HUES6 (cell line): ENCODE measurements around the gene CLEC14A.

ENCODE experiments used
- H3K27ac ChIP-seq: 2 replicates; pipeline ENCODE4 v1.7.0; 2013; ENCODE audit warnings: low read depth, mild to moderate bottlenecking, low read length, inconsistent platforms
- H3K27me3 ChIP-seq: 2 replicates; pipeline ENCODE4 v1.6.1; 2013; ENCODE audit warnings: low read length; ENCODE audit not compliant: control insufficient read depth, insufficient read depth
- H3K36me3 ChIP-seq: 2 replicates; pipeline ENCODE4 v1.6.1; 2013; ENCODE audit warnings: low read length; ENCODE audit not compliant: control insufficient read depth, insufficient read depth
- H3K4me1 ChIP-seq: 2 replicates; pipeline ENCODE4 v1.6.1; 2013; ENCODE audit warnings: low read length; ENCODE audit not compliant: control insufficient read depth, insufficient read depth
- H3K4me3 ChIP-seq: 2 replicates; pipeline ENCODE4 v1.5.1; 2013; ENCODE audit warnings: low read depth, low read length
- H3K9ac ChIP-seq: one replicate; pipeline ENCODE4 v1.6.1; 2013; ENCODE audit warnings: mild to moderate bottlenecking, low read length
- H3K9me3 ChIP-seq: 2 replicates; pipeline ENCODE4 v1.6.1; 2013; ENCODE audit warnings: low read depth, low read length; ENCODE audit not compliant: control insufficient read depth, insufficient read depth

The CLEC14A gene

DNA sequence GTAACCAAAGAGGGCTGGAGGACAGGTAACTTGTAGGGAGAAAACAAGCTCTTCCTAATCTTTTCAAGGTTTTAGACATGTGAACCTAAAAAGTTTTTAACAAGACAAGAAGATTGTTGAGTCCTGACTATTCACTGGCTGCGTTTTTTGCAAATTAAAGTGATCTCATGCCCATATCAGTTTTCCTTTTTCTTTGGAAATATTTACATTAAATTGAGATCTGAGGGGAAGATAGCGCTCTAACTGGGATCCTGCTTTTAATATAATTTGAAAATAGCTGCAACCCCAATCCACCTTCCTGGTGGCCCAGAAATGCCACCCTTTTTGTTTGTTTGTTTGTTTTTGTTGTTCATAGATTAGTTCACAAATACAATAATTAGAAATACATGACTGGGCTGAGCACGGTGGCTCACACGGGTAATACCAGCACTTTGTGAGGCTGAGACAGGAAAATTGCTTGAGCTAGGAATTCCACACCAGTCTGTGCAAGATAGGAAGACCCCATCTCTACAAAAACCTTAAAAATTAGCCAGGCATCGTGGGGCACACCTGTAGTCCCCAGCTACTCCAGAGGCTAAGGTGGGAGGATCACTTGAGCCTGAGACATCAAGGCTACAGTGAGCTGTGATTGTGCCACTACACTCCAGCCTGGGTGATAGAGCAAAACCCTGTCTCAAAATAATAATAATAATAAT is 50.6 kb downstream of the CLEC14A start:
- Histone ChIP-seq H3K27me3 (peaks cover 52% of the 10 kb centered on the region), H3K9ac (no peak overlapping the region), H3K9me3 (peaks cover 3% of the 10 kb centered on the region; the same call in 1 of the 2 replicates), H3K27ac (no peak overlapping the region), H3K36me3 (peaks cover 6% of the 10 kb centered on the region), H3K4me1 (peaks cover 24% of the 10 kb centered on the region), H3K4me3 (no peak overlapping the region)

DNA sequence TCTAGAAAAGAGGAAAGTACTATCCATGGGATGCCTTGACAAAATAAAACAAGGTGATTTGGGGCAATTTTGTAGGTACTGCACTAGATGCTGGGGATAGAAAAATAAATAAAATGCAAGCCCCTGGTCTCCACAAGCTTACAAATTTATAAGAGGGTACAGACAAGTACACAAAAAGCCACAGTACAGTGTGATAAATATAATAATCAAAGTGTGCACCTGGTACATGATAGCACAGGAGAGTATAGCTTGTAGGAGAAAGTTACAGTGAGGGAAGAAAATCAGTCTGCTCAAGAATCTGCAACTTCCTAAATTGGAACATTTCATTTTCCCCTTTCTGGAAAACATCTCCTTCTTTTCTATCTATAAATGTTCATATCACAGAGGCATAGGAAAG is 51.2 kb downstream of the CLEC14A start:
- H3K4me3 ChIP-seq = no peak overlapping the region
- H3K27ac ChIP-seq = no peak overlapping the region
- peaks cover 3% of the 10 kb centered on the region; the same call in 1 of the 2 replicates for H3K9me3 ChIP-seq
- H3K9ac ChIP-seq = no peak overlapping the region
- H3K4me1 ChIP-seq = peaks cover 19% of the 10 kb centered on the region
- peaks cover 47% of the 10 kb centered on the region for H3K27me3 ChIP-seq
- peaks cover 11% of the 10 kb centered on the region for H3K36me3 ChIP-seq
